H9 (cell line): ENCODE measurements around the gene DLG2. TPM values are rescaled to one million over a fixed set of nuclear protein-coding genes. Genes with fewer than 3 reads are reported as not detected.
"Not testable (repeated sequence)": the region's sequence is repeated elsewhere in the genome, so short reads cannot be mapped to it uniquely, and the experiment has no call there.

ENCODE experiments used
- DNase-seq: peaks from one replicate; pipeline ENCODE4 v3.0.0-alpha.2; 2017
- H2AFZ ChIP-seq: one replicate; pipeline ENCODE4 v1.6.1; 2013; ENCODE audit warnings: mild to moderate bottlenecking, low read length, control low read depth, moderate library complexity
- H2AK5ac ChIP-seq: 2 replicates; pipeline ENCODE4 v1.6.1; 2013; ENCODE audit warnings: low read length, control low read depth, mixed read lengths; ENCODE audit not compliant: insufficient read length
- H2BK120ac ChIP-seq: one replicate; pipeline ENCODE4 v1.6.1; 2013; ENCODE audit warnings: low read depth, mild to moderate bottlenecking, low read length, control low read depth, inconsistent platforms; ENCODE audit not compliant: poor library complexity, severe bottlenecking
- H2BK12ac ChIP-seq: 2 replicates; pipeline ENCODE4 v1.6.1; 2013; ENCODE audit warnings: low read length, control low read depth, mixed read lengths, low read depth; ENCODE audit not compliant: insufficient read length
- H2BK15ac ChIP-seq: 2 replicates; pipeline ENCODE4 v1.6.1; 2013; ENCODE audit warnings: low read depth, low read length, control low read depth
- H2BK20ac ChIP-seq: one replicate; pipeline ENCODE4 v1.6.1; 2013; ENCODE audit warnings: low read depth, mild to moderate bottlenecking, low read length, control low read depth, inconsistent platforms; ENCODE audit not compliant: poor library complexity, severe bottlenecking
- H2BK5ac ChIP-seq: 2 replicates; pipeline ENCODE4 v1.6.1; 2013; ENCODE audit warnings: low read length, control low read depth, mixed read lengths; ENCODE audit not compliant: insufficient read length
- H3K14ac ChIP-seq: 2 replicates; pipeline ENCODE4 v1.6.1; 2013; ENCODE audit warnings: low read length, control low read depth; ENCODE audit not compliant: insufficient read depth
- H3K18ac ChIP-seq: 2 replicates; pipeline ENCODE4 v1.6.1; 2013; ENCODE audit warnings: low read depth, mild to moderate bottlenecking, mixed read lengths, low read length, control low read depth; ENCODE audit not compliant: insufficient read length
- H3K23ac ChIP-seq: 2 replicates; pipeline ENCODE4 v1.6.1; 2013; ENCODE audit warnings: low read length, control low read depth, mixed read lengths, low read depth; ENCODE audit not compliant: insufficient read length
- H3K23me2 ChIP-seq: 2 replicates; pipeline ENCODE4 v1.6.1; 2013; ENCODE audit warnings: low read depth, mild to moderate bottlenecking, mixed read lengths, low read length, control low read depth; ENCODE audit not compliant: insufficient read length, poor library complexity, severe bottlenecking
- H3K27ac ChIP-seq: 2 replicates; pipeline ENCODE4 v1.5.1; 2013; ENCODE audit warnings: low read length, control low read depth, mixed read lengths, low read depth; ENCODE audit not compliant: insufficient read length
- H3K27me3 ChIP-seq: 2 replicates; pipeline ENCODE4 v1.6.1; 2013; ENCODE audit warnings: low read length, control low read depth, inconsistent platforms; ENCODE audit not compliant: insufficient read depth
- H3K4ac ChIP-seq: 2 replicates; pipeline ENCODE4 v1.6.1; 2013; ENCODE audit warnings: low read depth, mild to moderate bottlenecking, control low read depth, inconsistent platforms, low read length, moderate library complexity
- H3K4me1 ChIP-seq: 2 replicates; pipeline ENCODE4 v1.6.1; 2013; ENCODE audit warnings: low read length, control low read depth, inconsistent platforms; ENCODE audit not compliant: insufficient read depth
- H3K4me2 ChIP-seq: 2 replicates; pipeline ENCODE4 v1.6.1; 2013; ENCODE audit warnings: low read length, control low read depth, mixed read lengths; ENCODE audit not compliant: insufficient read length, insufficient read depth
- H3K56ac ChIP-seq: 2 replicates; pipeline ENCODE4 v1.6.1; 2013; ENCODE audit warnings: low read depth, mild to moderate bottlenecking, mixed read lengths, low read length, control low read depth; ENCODE audit not compliant: insufficient read length
- H3K79me1 ChIP-seq: 2 replicates; pipeline ENCODE4 v1.6.1; 2013; ENCODE audit warnings: low read depth, mild to moderate bottlenecking, moderate library complexity, low read length, control low read depth, inconsistent platforms; ENCODE audit not compliant: insufficient read depth, poor library complexity, severe bottlenecking
- H3K79me2 ChIP-seq: 2 replicates; pipeline ENCODE4 v1.6.1; 2013; ENCODE audit warnings: low read length, control low read depth, inconsistent platforms; ENCODE audit not compliant: insufficient read depth
- H3K9ac ChIP-seq: 2 replicates; pipeline ENCODE4 v1.6.1; 2013; ENCODE audit warnings: low read length, control low read depth, mixed read lengths; ENCODE audit not compliant: insufficient read length; ENCODE audit errors: extremely low read depth
- H3K9me3 ChIP-seq: one replicate; pipeline ENCODE4 v1.6.1; 2013; ENCODE audit warnings: low read depth, low read length, inconsistent platforms; ENCODE audit not compliant: control insufficient read depth
- H3T11ph ChIP-seq: one replicate; pipeline ENCODE4 v1.6.1; 2013; ENCODE audit warnings: mild to moderate bottlenecking, low read length, control low read depth, inconsistent platforms
- H4K20me1 ChIP-seq: one replicate; pipeline ENCODE4 v1.6.1; 2013; ENCODE audit not compliant: control insufficient read depth, insufficient read length, insufficient read depth
- H4K5ac ChIP-seq: 2 replicates; pipeline ENCODE4 v1.6.1; 2013; ENCODE audit warnings: low read depth, mild to moderate bottlenecking, mixed read lengths, low read length, control low read depth; ENCODE audit not compliant: insufficient read length
- H4K8ac ChIP-seq: replicated peaks from 2 replicates; pipeline ENCODE4 v1.6.1; 2013; ENCODE audit warnings: low read length, control low read depth, mixed read lengths, low read depth; ENCODE audit not compliant: insufficient read length
- H4K91ac ChIP-seq: 2 replicates; pipeline ENCODE4 v1.6.1; 2013; ENCODE audit warnings: low read depth, mild to moderate bottlenecking, moderate library complexity, mixed read lengths, low read length, control low read depth; ENCODE audit not compliant: insufficient read length
- H3K27ac Mint-ChIP-seq, 3 experiments: 2 replicates in 2 of 3; 3 replicates in 1 of 3; pipeline ENCODE4 v1.8.0; 2020 to 2021; ENCODE audit warnings: mixed read lengths in 3 of 3, mild to moderate bottlenecking in 1 of 3, moderate library complexity in 1 of 3
- H3K27me3 Mint-ChIP-seq: 2 replicates; pipeline ENCODE4 v1.8.0; 2021; ENCODE audit warnings: low read depth, mild to moderate bottlenecking, moderate library complexity, mixed read lengths
- H3K36me3 Mint-ChIP-seq, 3 experiments: 2 replicates in 2 of 3; 3 replicates in 1 of 3; pipeline ENCODE4 v1.8.0; 2020 to 2021; ENCODE audit warnings: low read depth in 3 of 3, mixed read lengths in 3 of 3; ENCODE audit not compliant: insufficient read depth in 1 of 3
- H3K4me1 Mint-ChIP-seq, 2 experiments: 2 replicates each; pipeline ENCODE4 v1.8.0; 2020; ENCODE audit warnings: mixed read lengths in 2 of 2
- H3K4me3 Mint-ChIP-seq, 2 experiments: 2 replicates in 1 of 2; 3 replicates in 1 of 2; pipeline ENCODE4 v1.8.0; 2020 to 2021; ENCODE audit warnings: mild to moderate bottlenecking in 2 of 2, mixed read lengths in 2 of 2, moderate library complexity in 1 of 2
- H3K9me3 Mint-ChIP-seq, 2 experiments: 2 replicates in 1 of 2; 3 replicates in 1 of 2; pipeline ENCODE4 v1.8.0; 2020; ENCODE audit warnings: mild to moderate bottlenecking in 2 of 2, mixed read lengths in 2 of 2, moderate library complexity in 1 of 2
- WGBS: extraction: QIAGEN DNeasy Blood & Tissue Kit; methylation state at CpG from one replicate; pipeline ENCODE4 v1.1.7; 2013; ENCODE audit warnings: missing lambda C conversion rate, low lambda C conversion rate, mixed read lengths; ENCODE audit not compliant: insufficient read length; ENCODE audit errors: extremely low coverage; 5-methylcytosine and 5-hydroxymethylcytosine counted together
- total RNA-seq: library from RNA; stranded (reverse); gene quantifications from 2 replicates; pipeline ENCODE4 v1.2.1, GENCODE V29; 2021

DLG2 gene
- total RNA-seq, 1 experiment from 2014 or later, result 8.0 TPM

DNA sequence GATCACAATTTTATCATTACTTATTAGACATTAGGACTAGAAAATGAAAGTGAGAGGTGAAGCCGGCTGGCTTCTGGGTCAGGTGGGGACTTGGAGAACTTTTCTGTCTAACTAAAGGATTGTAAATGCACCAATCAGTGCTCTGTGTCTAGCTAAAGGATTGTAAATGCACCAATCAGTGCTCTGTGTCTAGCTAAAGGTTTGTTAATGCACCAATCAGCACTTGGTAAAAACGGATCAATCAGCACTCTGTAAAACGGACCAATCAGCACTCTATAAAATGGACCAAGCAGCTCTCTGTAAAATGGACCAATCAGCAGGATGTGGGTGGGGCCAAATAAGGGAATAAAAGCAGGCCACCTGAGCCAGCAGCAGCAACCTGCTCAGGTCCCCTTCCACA, 20.9 kb downstream of the DLG2 start:
- not testable (repeated sequence) for H3K4me2 ChIP-seq, H3T11ph ChIP-seq, H3K4me1 ChIP-seq, H2BK20ac ChIP-seq, H3K27me3 ChIP-seq, H3K18ac ChIP-seq, H3K79me2 ChIP-seq, H3K27ac Mint-ChIP-seq, H2BK12ac ChIP-seq, H4K8ac ChIP-seq, H4K5ac ChIP-seq, H3K14ac ChIP-seq, H3K4me3 Mint-ChIP-seq, H3K27me3 Mint-ChIP-seq, H4K20me1 ChIP-seq, DNase-seq, H3K23me2 ChIP-seq, H3K9me3 ChIP-seq, H2AFZ ChIP-seq, H3K79me1 ChIP-seq, H3K27ac ChIP-seq, H3K9ac ChIP-seq, H4K91ac ChIP-seq, H2BK120ac ChIP-seq, H2BK5ac ChIP-seq, H2BK15ac ChIP-seq, H3K4ac ChIP-seq, H2AK5ac ChIP-seq, H3K23ac ChIP-seq, H3K56ac ChIP-seq
- Mint-ChIP-seq H3K4me1 (peaks cover 37 to 39% of the 10 kb centered on the region in 2 experiments), H3K36me3 (peaks cover 32 to 39% (median 34%) of the 10 kb centered on the region in 3 experiments), H3K9me3 (peaks cover 15 to 20% of the 10 kb centered on the region in 2 experiments)
- WGBS, result no CpG with 5 or more reads among the region's 3 CpGs
